SW480 (cell line): ENCODE measurements around the gene CD40LG.

Source experiments
- DNase-seq: peaks from one replicate; pipeline ENCODE4 v3.0.0-alpha.2; 2016; ENCODE audit warnings: low spot score

CD40LG gene

DNA sequence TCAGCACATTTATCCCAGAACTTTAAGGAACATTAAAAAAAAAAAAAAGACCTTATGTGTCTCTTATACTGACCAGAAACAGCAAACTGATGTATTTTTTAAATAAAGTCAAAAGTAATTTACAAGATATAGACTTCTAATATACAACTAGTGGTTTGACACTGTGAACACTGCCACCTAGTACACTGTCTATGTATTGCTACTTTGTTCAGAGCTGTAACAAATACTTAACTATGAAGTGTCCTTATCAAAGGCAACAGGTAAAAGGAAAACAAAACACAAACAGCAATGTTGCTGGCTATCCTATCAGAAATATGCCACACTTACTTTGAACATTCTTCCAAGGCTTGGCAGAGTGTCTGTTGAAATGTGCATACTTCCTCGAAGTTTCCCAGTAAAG, 60.4 kb downstream of the CD40LG start:
- DNase-seq: peak; percentile 13
